GM23338 (cell line): Measurements from ENCODE around the gene CACUL1. TPM values are rescaled to one million over a fixed set of nuclear protein-coding genes. Genes with fewer than 3 reads are reported as not detected.

Experiments
- ATAC-seq: fragments of 200-7000 bp; cut with Tn5 transposase; 3 replicates; pipeline ENCODE4 v1.9.1; 2020
- DNase-seq: peaks from one replicate; pipeline ENCODE4 v3.0.0-alpha.2; 2015; ENCODE audit warnings: low spot score
- H2AFZ ChIP-seq: fragments of 200-600 bp; sonication (generic); 2 replicates; pipeline ENCODE4 v1.8.0; 2016; ENCODE audit warnings: antibody characterized with exemption, mild to moderate bottlenecking, moderate library complexity
- H3F3A ChIP-seq: fragments of 200-600 bp; sonication (generic); replicated peaks from 2 replicates; pipeline ENCODE4 v1.8.0; 2017; ENCODE audit warnings: antibody characterized with exemption, mixed run types, low read depth
- H3K27ac ChIP-seq: fragments of 200-600 bp; sonication (generic); 2 replicates; pipeline ENCODE4 v1.6.1; 2016; ENCODE audit warnings: low read depth
- H3K27me3 ChIP-seq: fragments of 200-600 bp; sonication (generic); 2 replicates; pipeline ENCODE4 v1.8.0; 2016; ENCODE audit warnings: mild to moderate bottlenecking, mixed run types, moderate library complexity; ENCODE audit not compliant: insufficient read depth
- H3K36me3 ChIP-seq: fragments of 200-600 bp; sonication (generic); 2 replicates; pipeline ENCODE4 v1.8.0; 2016; ENCODE audit warnings: mild to moderate bottlenecking; ENCODE audit not compliant: insufficient read depth
- H3K4me1 ChIP-seq: fragments of 200-600 bp; sonication (generic); 2 replicates; pipeline ENCODE4 v1.8.0; 2016; ENCODE audit warnings: mild to moderate bottlenecking, moderate library complexity; ENCODE audit not compliant: insufficient read depth
- H3K4me2 ChIP-seq: fragments of 200-600 bp; sonication (generic); 2 replicates; pipeline ENCODE4 v1.7.1; 2017; ENCODE audit warnings: mixed run types
- H3K4me3 ChIP-seq: fragments of 200-600 bp; sonication (generic); 2 replicates; pipeline ENCODE4 v1.6.1; 2016; ENCODE audit warnings: mixed run types
- H3K79me2 ChIP-seq: fragments of 200-600 bp; sonication (generic); replicated peaks from 2 replicates; pipeline ENCODE4 v1.8.0; 2017; ENCODE audit warnings: mild to moderate bottlenecking; ENCODE audit not compliant: insufficient read depth
- H3K9me2 ChIP-seq: fragments of 200-600 bp; sonication (generic); 2 replicates; pipeline ENCODE4 v1.8.0; 2017; ENCODE audit not compliant: insufficient read depth
- H4K20me1 ChIP-seq: fragments of 200-600 bp; sonication (generic); replicated peaks from 2 replicates; pipeline ENCODE4 v1.8.0; 2017; ENCODE audit warnings: mild to moderate bottlenecking; ENCODE audit not compliant: insufficient read depth
- H3K27ac Mint-ChIP-seq: 2 replicates; pipeline ENCODE4 v1.8.0; 2020; ENCODE audit warnings: inconsistent platforms, mild to moderate bottlenecking, moderate library complexity, mixed read lengths
- H3K27me3 Mint-ChIP-seq: 3 replicates; pipeline ENCODE4 v1.8.0; 2022; ENCODE audit warnings: low read depth, mild to moderate bottlenecking, moderate library complexity, mixed read lengths, inconsistent platforms; ENCODE audit not compliant: insufficient read depth, poor library complexity
- H3K36me3 Mint-ChIP-seq: 3 replicates; pipeline ENCODE4 v1.8.0; 2021; ENCODE audit warnings: low read depth, mild to moderate bottlenecking, inconsistent platforms, moderate library complexity, mixed read lengths
- H3K4me1 Mint-ChIP-seq: 3 replicates; pipeline ENCODE4 v1.8.0; 2020; ENCODE audit warnings: mild to moderate bottlenecking, inconsistent platforms, mixed read lengths
- H3K4me3 Mint-ChIP-seq: 3 replicates; pipeline ENCODE4 v1.8.0; 2021; ENCODE audit warnings: moderate library complexity, mild to moderate bottlenecking, inconsistent platforms, mixed read lengths
- H3K9me3 Mint-ChIP-seq: 3 replicates; pipeline ENCODE4 v1.8.0; 2020; ENCODE audit warnings: moderate library complexity, mild to moderate bottlenecking, inconsistent platforms, mixed read lengths
- CREB1 ChIP-seq: fragments of 250-450 bp; sonication (Bioruptor Pico); IDR thresholded peaks from 2 replicates; pipeline ENCODE4 v1.5.0; 2020; ENCODE audit warnings: low read depth, mild to moderate bottlenecking, moderate library complexity
- EZH2 ChIP-seq: fragments of 200-600 bp; sonication (generic); IDR thresholded peaks from one replicate; pipeline ENCODE4 v1.8.0; 2017; ENCODE audit warnings: antibody characterized with exemption, mild to moderate bottlenecking, low read depth; ENCODE audit not compliant: unreplicated experiment
- EZH2phosphoT487 ChIP-seq: fragments of 200-600 bp; sonication (generic); IDR thresholded peaks from one replicate; pipeline ENCODE4 v1.8.1; 2018; ENCODE audit warnings: antibody characterized with exemption; ENCODE audit not compliant: unreplicated experiment
- JUNB ChIP-seq: IDR thresholded peaks from one replicate; pipeline ENCODE4 v1.6.1; 2016; ENCODE audit warnings: antibody characterized with exemption; ENCODE audit not compliant: unreplicated experiment
- NANOG ChIP-seq: IDR thresholded peaks from 2 replicates; pipeline ENCODE4 v1.6.1; 2016; ENCODE audit warnings: antibody characterized with exemption, borderline replicate concordance
- POLR2AphosphoS5 ChIP-seq: IDR thresholded peaks from 2 replicates; pipeline ENCODE4 v1.6.1; 2016; ENCODE audit warnings: antibody characterized with exemption, low read depth
- STAT1 ChIP-seq: IDR thresholded peaks from one replicate; pipeline ENCODE4 v1.6.1; 2016; ENCODE audit warnings: antibody characterized with exemption; ENCODE audit not compliant: unreplicated experiment
- ZNF114 ChIP-seq: fragments of 250-450 bp; sonication (Bioruptor Pico); IDR thresholded peaks from 2 replicates; pipeline ENCODE4 v1.5.0; 2020; ENCODE audit warnings: mild to moderate bottlenecking, moderate library complexity
- ZNF462 ChIP-seq: fragments of 250-450 bp; sonication (Bioruptor Pico); IDR thresholded peaks from 2 replicates; pipeline ENCODE4 v1.5.0; 2020; ENCODE audit warnings: mild to moderate bottlenecking, moderate library complexity
- long read RNA-seq: library from polyadenylated mRNA; unstranded; transcript quantifications from one replicate; pipeline ENCODE4 v2.0.0, GENCODE V29; 2020; ENCODE audit not compliant: unreplicated experiment
- polyA plus RNA-seq: library from polyadenylated mRNA; unstranded; fragments of >200 nt; fragmentation: Nextera tagmentation; extraction: Ambion mirVana; gene quantifications from 2 replicates; pipeline ENCODE4 v1.2.1, GENCODE V29; 2016
- total RNA-seq: library from RNA; depleted of rRNA; stranded (reverse); fragments of >200 nt; shearing (Covaris generic); gene quantifications from 2 replicates; pipeline ENCODE4 v1.2.3, GENCODE V29; 2014; rRNA removed
- TF ChIP-seq, protein P1 (sequence below): IDR thresholded peaks from one replicate; pipeline ENCODE4 v1.6.1; 2018; ENCODE audit warnings: antibody characterized with exemption; ENCODE audit not compliant: unreplicated experiment
- TF ChIP-seq, protein P2 (sequence below): IDR thresholded peaks from 2 replicates; pipeline ENCODE4 v1.6.1; 2016; ENCODE audit warnings: antibody characterized with exemption
- TF ChIP-seq, protein P3 (sequence below), 2 experiments: fragments of 200-600 bp in 1 of 2; sonication (generic) in 1 of 2; conservative IDR thresholded peaks; 2 replicates each; pipeline versions ENCODE4 v1.5.1 to v1.6.1; 2016 to 2017; ENCODE audit warnings: antibody characterized with exemption in 2 of 2, low read depth in 2 of 2, mild to moderate bottlenecking in 2 of 2, moderate library complexity in 1 of 2

The CACUL1 gene
- total RNA-seq (31.3 and 46.4 TPM in 2 replicates), polyA plus RNA-seq (47.2 and 59.4 TPM in 2 replicates)
- long read RNA-seq, full-length matches to known transcripts = 18 of 32 reads
- long read RNA-seq, partial matches to known transcripts = 0 of 32 reads
- long read RNA-seq, other reads (novel, unspliced or antisense) = 14 of 32 reads

GRCh38 chr10:118754556-118755423 lies at the start of gene CACUL1:
Gene CACUL1 (minus strand): TSS chr10:118754970. CDS start chr10:118754762, 208 bp downstream.
- Histone ChIP-seq H3K79me2 (peaks cover 46% of the 10 kb centered on the region), H2AFZ (peak within 1 kb of the TSS; percentile 90; the same call in 1 of the 2 replicates), H3K27ac (peak within 1 kb of the TSS; percentile 94)

More at GRCh38 chr10:118754556-118755423, at the start of gene CACUL1:
- ATAC-seq (peak; percentile 91), DNase-seq (peak; percentile 100)
- Histone ChIP-seq H3K36me3 (no peaks in the 10 kb centered on the region), H3K9me2 (no peaks in the 10 kb centered on the region), H3K4me3 (peak within 1 kb of the TSS; percentile 70), H3K27me3 (peaks cover 7% of the 10 kb centered on the region; the same call in 1 of the 2 replicates), H4K20me1 (peaks cover 28% of the 10 kb centered on the region), H3F3A (no peaks in the 10 kb centered on the region), H3K4me2 (peak within 1 kb of the TSS; percentile 91), H3K4me1 (peaks cover 11% of the 10 kb centered on the region)
- H3K4me3 Mint-ChIP-seq = peak within 1 kb of the TSS; percentile 98
- no peak for TF ChIP-seq EZH2phosphoT487
- no peak for TF ChIP-seq EZH2
- TF ChIP-seq ZNF114 (CRISPR knock-in tag) = no peak
- no peak for TF ChIP-seq ZNF462 (CRISPR knock-in tag)
- peak; percentile 68 for TF ChIP-seq CREB1
- TF ChIP-seq, protein P1, sequence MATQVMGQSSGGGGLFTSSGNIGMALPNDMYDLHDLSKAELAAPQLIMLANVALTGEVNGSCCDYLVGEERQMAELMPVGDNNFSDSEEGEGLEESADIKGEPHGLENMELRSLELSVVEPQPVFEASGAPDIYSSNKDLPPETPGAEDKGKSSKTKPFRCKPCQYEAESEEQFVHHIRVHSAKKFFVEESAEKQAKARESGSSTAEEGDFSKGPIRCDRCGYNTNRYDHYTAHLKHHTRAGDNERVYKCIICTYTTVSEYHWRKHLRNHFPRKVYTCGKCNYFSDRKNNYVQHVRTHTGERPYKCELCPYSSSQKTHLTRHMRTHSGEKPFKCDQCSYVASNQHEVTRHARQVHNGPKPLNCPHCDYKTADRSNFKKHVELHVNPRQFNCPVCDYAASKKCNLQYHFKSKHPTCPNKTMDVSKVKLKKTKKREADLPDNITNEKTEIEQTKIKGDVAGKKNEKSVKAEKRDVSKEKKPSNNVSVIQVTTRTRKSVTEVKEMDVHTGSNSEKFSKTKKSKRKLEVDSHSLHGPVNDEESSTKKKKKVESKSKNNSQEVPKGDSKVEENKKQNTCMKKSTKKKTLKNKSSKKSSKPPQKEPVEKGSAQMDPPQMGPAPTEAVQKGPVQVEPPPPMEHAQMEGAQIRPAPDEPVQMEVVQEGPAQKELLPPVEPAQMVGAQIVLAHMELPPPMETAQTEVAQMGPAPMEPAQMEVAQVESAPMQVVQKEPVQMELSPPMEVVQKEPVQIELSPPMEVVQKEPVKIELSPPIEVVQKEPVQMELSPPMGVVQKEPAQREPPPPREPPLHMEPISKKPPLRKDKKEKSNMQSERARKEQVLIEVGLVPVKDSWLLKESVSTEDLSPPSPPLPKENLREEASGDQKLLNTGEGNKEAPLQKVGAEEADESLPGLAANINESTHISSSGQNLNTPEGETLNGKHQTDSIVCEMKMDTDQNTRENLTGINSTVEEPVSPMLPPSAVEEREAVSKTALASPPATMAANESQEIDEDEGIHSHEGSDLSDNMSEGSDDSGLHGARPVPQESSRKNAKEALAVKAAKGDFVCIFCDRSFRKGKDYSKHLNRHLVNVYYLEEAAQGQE = peak; percentile 24
- TF ChIP-seq, protein P2, sequence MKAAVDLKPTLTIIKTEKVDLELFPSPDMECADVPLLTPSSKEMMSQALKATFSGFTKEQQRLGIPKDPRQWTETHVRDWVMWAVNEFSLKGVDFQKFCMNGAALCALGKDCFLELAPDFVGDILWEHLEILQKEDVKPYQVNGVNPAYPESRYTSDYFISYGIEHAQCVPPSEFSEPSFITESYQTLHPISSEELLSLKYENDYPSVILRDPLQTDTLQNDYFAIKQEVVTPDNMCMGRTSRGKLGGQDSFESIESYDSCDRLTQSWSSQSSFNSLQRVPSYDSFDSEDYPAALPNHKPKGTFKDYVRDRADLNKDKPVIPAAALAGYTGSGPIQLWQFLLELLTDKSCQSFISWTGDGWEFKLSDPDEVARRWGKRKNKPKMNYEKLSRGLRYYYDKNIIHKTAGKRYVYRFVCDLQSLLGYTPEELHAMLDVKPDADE = peak; percentile 22; the same call in 1 of the 2 replicates
- TF ChIP-seq, protein P3, sequence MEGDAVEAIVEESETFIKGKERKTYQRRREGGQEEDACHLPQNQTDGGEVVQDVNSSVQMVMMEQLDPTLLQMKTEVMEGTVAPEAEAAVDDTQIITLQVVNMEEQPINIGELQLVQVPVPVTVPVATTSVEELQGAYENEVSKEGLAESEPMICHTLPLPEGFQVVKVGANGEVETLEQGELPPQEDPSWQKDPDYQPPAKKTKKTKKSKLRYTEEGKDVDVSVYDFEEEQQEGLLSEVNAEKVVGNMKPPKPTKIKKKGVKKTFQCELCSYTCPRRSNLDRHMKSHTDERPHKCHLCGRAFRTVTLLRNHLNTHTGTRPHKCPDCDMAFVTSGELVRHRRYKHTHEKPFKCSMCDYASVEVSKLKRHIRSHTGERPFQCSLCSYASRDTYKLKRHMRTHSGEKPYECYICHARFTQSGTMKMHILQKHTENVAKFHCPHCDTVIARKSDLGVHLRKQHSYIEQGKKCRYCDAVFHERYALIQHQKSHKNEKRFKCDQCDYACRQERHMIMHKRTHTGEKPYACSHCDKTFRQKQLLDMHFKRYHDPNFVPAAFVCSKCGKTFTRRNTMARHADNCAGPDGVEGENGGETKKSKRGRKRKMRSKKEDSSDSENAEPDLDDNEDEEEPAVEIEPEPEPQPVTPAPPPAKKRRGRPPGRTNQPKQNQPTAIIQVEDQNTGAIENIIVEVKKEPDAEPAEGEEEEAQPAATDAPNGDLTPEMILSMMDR (conservative IDR thresholded peaks at IDR 0.05; ENCODE audit: low read depth in 2 of 2) = 0 out of 4 replicates have a peak, but pooled peaks of 1 of the 2 experiments have one; percentile 1
- no peak for TF ChIP-seq STAT1
- no peak for TF ChIP-seq NANOG
- TF ChIP-seq POLR2AphosphoS5 = peak; percentile 93
- TF ChIP-seq JUNB = no peak
- H3K9me3 Mint-ChIP-seq = 0 out of 3 replicates have a peak, but pooled peaks cover 4% of the 10 kb centered on the region
- peaks cover 7% of the 10 kb centered on the region; the same call in 1 of the 3 replicates for H3K36me3 Mint-ChIP-seq
- peaks cover 12% of the 10 kb centered on the region for H3K4me1 Mint-ChIP-seq
- peak within 1 kb of the TSS; percentile 99 for H3K27ac Mint-ChIP-seq
- H3K27me3 Mint-ChIP-seq = peaks cover 19% of the 10 kb centered on the region
